ENCODE results near the gene CORT. TPM values are rescaled to one million over a fixed set of nuclear protein-coding genes. Genes with fewer than 3 reads are reported as not detected.
"Not testable (repeated sequence)": the region's sequence is repeated elsewhere in the genome, so short reads cannot be mapped to it uniquely, and the experiment has no call there.

The CORT gene
- total RNA-seq, 1 donor from 2014 or later: 0.62 TPM

DNA sequence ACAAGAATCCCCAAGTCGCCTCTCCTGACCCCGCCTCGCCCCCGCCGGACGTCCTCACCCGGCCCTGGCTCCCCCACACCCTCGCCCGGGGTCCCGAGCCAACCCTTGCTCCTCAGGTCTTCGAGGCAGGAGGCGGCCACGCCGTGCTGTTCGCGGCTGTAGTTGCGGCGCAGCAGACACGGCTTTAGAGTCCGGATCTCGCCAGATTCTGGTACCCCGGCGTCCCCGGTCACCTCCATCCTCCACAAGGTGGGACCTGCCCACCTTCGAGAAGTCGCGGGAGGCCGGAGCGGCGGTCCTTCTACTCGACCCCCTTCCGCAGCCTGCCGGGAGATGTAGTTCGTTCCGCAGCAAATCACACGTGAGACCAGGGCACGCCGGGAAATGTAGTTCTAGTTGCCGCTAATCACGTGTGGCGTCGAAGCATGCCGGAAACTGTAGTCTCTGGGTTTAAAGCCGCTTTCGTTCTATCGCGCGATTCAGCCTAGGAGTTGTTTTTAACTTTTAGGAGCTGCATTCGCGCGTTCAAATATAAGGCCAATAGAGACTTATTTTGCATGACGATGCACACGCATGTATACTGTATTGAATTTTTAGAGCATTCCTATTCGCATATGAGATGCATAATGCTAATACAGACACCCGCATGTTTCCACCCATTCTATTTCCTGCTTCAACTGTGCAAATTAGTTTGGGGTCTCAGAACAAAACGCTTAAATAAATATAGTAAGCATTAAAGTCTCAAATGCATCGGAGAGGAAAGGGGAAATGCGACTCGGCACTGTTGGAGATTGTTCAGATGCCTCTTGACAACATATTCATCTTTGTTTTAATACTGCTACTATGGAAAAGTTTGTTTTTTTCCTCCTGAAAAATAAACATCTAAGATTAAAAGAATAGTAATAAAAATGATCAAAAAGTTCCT lies 22.7 kb downstream of the CORT start, which contains the start of gene DFFA:
Gene DFFA, minus strand, starts transcription at position 310 of the 925 bp plus-strand sequence. Its CDS starts 71 bp downstream, at position 239.
- intact Hi-C loops (cut with DNase I): no loop called here
- DNase-seq (ENCODE audit: low spot score) (peak; percentile 95), ATAC-seq (peak; percentile 96)

DNA sequence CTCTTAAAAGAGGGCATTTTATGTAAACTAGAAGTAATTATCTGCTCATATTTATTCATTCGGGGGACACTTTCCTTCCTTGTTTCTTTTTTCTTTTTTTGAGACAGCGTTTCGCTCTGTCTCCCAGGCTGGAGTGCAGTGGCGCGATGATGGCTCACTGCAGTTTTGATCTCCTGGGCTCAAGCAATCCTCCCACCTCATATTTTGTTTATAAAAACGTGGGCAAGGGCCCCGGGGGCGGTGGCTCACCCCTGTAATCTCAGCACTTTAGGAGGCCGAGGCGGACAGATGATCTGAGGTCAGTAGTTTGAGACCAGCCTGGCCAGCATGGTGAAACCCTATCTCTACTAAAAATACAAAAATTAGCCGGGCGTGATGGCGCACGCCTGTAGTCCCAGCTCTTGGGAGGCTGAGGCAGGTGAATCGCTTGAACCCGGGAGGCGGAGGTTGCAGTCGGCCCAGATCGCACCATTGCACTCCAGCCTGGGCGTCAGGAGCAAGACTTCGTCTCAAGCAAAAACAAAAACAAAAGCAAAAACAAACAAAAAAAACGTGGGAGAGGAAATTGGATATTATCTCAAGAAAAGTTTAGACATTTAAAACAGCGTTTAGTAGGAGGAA lies 23.4 kb downstream of the CORT start:
- ATAC-seq: no peak
- no peak for DNase-seq (ENCODE audit: low spot score)
- intact Hi-C loops (cut with DNase I): no loop called here

DNA sequence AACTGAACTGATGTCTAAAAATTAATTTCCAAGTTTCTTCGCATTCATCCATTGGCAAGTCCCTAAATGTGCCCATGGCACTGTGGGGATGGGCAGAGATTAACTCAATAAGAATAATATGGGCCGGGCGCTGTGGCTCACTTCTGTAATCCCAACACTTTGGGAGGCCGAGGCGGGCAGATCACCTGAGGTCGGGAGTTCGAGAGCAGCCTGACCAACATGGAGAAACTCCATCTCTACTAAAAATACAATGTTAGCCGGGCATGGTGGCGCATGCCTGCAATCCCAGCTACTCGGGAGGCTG lies 24.4 kb downstream of the CORT start:
- ATAC-seq; DNase-seq (ENCODE audit: low spot score); intact Hi-C loops (cut with DNase I): not testable (repeated sequence)

DNA sequence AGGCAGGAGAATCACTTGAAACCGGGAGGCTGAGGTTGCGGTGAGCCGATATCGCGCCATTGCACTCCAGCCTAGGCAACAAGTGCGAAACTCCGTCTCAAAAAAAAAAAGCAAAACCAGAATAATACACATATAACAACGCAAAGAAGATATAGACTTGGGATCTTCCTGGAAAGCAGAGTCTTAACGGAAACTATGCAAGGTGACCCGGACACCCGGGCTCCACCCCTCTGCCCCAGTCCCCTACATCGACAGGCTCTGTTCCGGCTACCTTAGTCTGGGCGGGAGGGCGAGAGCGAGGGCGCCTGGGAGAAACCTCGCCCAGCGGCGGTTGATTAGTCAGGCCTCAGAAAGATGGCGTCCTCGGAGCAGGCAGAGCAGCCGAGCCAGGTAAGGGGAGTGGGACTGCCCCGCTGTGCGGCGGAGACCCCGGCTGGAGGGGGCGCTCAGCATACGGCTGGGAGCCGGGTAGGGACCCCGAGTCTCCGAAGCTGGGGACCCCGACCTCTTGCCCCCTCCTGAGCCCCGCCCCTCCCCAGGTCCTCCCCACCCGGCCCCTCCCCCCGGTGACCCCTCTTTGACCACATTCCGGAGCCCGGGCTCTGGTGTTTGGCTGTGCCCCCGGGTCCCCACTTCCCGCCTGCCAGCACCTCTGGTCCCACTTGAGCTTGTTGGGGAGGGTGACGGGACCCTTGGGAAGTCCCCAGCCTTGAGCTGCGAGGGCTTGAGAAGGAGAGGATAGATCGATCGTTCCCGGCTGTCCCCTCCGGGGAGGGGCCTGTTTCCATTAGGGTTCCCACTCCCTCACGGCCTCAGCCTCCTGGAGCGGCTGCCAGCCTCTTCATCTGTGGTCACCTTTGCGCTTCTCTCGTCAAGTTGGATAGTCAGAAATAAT lies 25.0 kb downstream of the CORT start, which contains the start of gene PEX14:
Gene PEX14, plus strand, starts transcription at position 338 of the 895 bp plus-strand sequence. Its CDS starts 17 bp downstream, at position 355.
- DNase-seq (ENCODE audit: low spot score) (peak; percentile 89), ATAC-seq (peak; percentile 93)
- intact Hi-C loops (cut with DNase I): no loop called here

DNA sequence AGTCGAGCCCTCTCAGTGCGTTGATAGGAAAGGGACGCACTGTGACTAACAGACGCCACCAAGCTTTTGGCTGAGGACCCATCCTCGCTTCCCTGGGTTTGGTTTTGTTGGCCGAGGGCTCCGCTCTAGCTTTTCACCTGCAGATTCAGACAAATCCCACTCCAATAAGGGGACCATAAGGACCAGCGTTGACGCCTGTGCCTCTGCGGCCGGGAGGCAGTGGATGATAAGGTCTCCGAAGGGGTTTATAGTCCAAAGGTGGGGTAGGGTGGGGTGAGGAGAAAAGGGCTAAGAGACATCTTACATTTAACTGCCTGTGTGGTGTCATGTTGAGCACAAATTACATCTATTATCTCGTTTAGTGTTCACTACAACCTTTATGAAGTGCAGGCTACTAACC lies 25.7 kb downstream of the CORT start:
- intact Hi-C loops (cut with DNase I): no loop called here
- ATAC-seq (no peak), DNase-seq (ENCODE audit: low spot score) (no peak)

DNA sequence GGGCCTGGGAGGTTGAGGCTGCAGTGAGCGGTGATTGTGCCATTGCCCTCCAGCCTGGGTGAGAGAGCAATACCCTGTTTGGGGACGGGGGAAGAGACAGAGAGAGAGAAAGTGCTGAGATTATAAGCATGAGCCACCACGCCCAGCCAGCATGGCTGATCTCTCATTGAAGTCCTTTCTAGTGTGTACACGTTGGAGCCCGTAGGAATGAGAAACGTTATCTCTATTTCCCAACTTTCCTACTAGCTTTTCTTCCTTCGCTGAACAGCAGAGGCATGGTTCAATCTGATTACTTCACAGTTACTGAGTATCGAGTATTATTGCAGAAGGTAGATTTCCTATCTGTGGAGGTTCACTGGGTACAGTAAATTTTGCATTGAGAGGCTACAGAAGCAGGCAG lies 29.5 kb downstream of the CORT start:
- intact Hi-C loops (cut with DNase I): no loop called here
- no peak for DNase-seq (ENCODE audit: low spot score)
- ATAC-seq: no peak

DNA sequence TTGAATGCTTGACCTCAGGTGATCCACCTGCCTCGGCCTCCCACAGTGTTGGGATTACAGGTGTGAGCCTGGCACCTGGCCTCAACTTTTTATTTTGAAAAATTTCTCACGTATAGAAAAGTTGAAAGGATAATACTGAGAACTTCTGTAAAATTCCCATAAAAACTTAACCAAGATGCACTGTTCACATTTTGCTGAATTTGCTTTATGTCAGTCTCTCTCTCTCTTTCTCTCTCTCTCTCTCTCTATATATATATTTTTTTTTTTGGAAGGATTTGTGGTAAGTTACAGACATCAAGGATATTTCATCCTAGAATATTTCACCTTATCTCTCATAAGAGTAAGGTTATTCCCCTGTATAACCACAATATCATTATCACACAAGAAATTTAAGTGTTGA lies 30.8 kb downstream of the CORT start:
- intact Hi-C loops (cut with DNase I): no loop called here

DNA sequence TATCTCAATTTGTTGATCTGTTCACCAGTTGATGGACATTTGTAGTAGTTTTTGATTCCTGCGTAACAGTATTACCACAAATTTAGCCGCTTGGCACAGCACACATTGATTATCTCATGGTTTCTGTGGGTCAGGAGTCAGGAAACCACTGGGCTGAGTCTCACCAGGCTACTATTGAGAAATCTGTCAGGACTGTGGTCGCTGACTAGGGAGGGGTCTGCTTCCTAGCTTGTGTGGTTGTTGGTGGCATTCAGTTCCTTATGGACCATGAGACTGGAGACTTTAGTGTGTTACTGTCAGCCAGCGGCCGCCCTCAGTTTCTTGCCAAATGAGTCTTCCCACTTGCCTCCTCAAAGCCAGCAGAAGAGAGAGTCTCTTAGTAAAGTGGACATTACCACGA lies 34.7 kb downstream of the CORT start:
- ATAC-seq: no peak
- no peak for DNase-seq (ENCODE audit: low spot score)
- intact Hi-C loops (cut with DNase I): no loop called here

More for the DNA sequence above, 30.8 kb downstream of the CORT start:
- ATAC-seq (no peak), DNase-seq (ENCODE audit: low spot score) (no peak)

DNA sequence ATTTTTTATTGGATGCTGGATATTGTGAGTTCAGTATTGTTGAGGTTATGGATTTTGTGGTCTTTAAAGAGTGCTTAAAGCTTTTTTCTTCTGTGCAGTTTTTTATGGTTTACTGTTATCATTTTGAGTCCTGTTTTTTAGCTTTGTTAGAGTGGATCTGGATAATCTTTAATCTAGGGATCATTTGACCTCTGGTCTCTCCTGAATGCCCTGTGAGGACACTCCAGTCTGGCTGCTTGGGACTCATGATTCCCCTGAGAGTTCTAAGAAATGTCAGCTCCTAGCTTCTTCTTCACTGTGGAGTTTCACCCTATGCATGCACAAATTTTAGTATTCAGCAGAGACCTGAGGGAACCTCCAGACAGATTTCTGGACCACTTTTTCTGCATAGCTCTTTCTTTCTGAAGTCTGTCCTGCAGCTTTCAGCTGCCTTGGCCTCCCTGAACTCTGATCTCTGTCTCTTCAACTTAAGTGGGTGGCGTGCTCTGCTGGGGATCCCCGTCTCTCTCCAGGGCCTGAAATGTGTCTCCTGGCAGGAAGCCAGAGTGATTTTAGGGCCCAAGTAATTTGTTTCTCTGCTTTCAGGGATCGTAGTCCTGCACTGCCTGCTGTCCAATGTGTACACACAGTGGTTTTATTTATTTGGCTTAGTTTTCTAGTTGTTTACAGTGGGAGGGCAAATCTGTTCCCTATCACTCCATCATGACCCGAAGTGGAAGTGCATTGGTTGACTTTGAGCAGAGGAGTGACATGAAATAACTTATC lies 39.6 kb downstream of the CORT start:
- intact Hi-C loops (cut with DNase I): loop anchor here (10.0 kb wide), 1 partner anchor 455 kb away; no protein-coding TSS in a partner anchor
- ATAC-seq (no peak), DNase-seq (ENCODE audit: low spot score) (no peak)

DNA sequence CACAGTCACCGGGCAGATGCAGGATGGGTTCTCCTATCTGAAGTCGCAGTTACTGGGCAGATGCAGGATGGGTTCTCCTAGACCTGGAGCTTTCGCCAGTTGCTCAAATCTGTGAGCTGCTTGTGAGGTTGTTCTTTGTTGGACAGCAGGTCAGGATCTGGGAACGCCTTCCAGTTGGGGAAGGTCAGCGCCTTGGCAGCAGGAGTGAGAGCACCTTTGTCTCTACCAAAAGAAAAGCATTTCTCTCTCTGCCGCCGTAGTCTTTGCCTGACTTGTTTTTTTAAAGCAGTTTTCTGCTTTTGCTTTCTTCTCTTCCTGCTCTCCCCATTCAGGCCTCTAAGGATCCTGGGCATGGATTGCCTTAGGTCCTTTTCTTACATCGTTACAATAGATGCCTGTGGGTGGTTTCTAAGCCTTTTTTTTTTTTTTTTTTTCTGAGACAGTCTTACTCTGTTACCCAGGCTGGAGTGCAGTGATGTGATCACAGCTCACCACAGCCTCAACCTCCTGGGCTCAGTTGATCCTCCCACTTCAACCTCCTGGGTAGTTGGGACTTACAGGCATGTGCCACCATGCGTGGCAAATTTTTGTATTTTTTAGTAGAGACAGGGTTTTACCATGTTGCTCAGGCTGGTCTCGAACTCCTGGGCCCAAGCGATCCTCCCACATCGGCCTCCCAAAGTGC lies 40.6 kb downstream of the CORT start:
- no peak for ATAC-seq
- intact Hi-C loops (cut with DNase I): loop anchor here (10.0 kb wide), 1 partner anchor 454 kb away; no protein-coding TSS in a partner anchor
- DNase-seq (ENCODE audit: low spot score): no peak

DNA sequence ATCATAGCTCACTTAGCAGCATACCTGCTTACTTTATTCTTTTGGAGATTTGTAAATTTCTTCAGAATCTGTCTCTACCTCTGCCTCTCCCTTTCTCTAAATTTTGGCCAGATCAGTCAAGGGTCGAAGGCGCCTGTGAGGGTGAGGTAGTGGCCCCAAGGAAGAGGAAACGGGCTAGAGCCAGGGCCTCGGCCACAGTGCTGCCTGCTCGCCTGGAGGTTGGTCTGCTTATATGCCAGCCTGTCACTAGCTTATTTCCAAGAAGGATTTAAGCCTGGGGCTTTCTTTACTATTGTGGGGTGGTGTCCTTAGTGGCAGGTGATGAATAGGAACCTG lies 44.6 kb downstream of the CORT start:
- intact Hi-C loops (cut with DNase I): loop anchor here (10.0 kb wide), 1 partner anchor 450 kb away; no protein-coding TSS in a partner anchor
- DNase-seq (ENCODE audit: low spot score) (no peak), ATAC-seq (no peak)

DNA sequence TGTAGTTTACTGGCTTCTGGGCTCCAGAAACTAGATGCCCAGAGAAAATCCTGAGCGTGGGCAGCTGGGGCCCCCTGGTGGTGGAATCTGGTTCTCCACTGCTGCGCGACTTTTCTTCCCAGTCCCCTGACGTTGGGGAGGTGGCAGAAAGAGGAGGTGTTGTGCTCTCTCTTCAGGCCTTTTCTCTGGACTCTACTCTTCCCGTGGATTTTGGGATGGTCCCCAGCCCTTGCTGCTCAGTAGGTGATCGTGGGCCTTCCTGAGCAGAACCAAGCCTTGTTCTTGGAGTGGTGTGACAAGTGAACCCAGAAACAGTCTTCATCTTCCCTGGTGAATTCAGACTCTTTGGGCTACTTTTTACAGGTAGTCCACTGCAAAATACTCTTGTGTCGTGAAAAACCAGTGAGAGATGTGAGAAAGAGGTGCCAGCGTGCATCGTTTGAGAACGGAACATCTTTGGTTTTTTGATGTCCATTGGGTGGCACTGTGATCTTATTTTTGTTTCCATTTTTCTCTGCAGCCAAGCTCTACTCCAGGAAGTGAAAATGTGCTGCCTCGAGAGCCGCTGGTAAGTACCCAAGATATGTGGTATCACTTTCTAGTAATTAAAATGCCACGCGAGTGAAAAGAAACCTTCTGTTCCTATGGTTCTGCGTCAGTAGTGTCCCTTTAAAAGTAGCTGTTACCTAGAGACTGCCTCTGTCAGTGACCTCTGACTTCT lies 45.1 kb downstream of the CORT start:
- intact Hi-C loops (cut with DNase I): loop anchor here (10.0 kb wide), 1 partner anchor 450 kb away; no protein-coding TSS in a partner anchor
- DNase-seq (ENCODE audit: low spot score): peak; percentile 87
- peak; percentile 90 for ATAC-seq

DNA sequence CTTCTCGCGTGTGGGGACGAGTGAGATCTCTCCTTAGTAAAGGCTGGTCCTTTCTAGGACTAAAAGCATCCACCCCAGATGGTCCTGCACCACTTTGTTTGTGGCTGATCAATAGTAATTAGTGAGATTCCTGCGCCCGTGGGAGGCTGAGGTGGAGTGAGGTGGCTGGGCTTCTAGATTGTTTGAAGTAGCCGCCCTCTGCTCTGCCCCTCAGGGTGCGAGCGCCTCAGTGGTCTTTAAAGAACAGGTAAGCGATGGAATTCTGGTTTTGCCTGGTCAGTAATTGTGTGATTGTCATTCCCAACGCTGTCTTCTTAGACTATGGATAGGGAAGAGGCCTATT lies 45.6 kb downstream of the CORT start:
- DNase-seq (ENCODE audit: low spot score) (no peak), ATAC-seq (peak; percentile 27)
- intact Hi-C loops (cut with DNase I): loop anchor here (10.0 kb wide), 1 partner anchor 449 kb away; no protein-coding TSS in a partner anchor

DNA sequence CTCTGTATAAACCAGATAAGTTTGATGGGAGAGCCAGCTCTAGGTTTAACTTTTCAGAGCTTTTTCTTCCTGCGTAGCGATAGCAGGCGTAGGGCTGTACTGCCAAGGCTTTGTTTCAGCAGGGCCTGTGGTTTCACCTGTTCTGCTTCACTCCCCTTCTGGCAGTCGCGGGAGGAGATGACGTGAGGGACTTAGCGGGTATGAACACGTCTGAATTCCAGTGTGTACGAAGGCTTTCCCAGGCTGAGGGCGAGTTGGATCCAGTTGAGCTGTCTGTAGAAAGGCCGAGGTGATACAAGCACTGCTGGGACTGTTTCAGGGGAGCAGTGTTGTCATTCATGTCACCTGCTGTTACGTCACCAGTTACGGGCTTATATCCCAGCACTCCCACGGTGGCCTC lies 46.1 kb downstream of the CORT start:
- DNase-seq (ENCODE audit: low spot score): no peak
- intact Hi-C loops (cut with DNase I): loop anchor here (10.0 kb wide), 1 partner anchor 449 kb away; no protein-coding TSS in a partner anchor
- ATAC-seq: no peak

DNA sequence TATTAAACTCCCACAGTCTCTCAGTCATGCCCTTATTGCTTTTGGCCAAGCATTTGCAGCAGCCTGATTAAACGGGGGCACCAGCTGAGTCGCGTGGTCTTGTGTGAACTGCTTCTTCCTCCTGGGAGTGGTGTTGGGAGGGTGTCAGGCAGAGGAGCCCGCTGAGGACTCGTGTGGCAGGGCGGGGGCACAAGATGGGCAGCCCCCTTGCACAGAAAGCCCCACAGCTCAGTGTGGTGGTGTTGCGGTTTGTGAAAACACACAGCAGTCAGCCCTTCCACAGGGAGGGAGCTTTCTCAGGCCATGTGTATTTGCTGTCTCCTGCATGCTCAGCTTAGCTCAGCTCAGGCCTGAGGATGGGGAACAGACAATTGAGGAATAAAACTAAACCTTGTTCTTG lies 47.3 kb downstream of the CORT start:
- intact Hi-C loops (cut with DNase I): loop anchor here (10.0 kb wide), 1 partner anchor 448 kb away; no protein-coding TSS in a partner anchor
- ATAC-seq: no peak
- no peak for DNase-seq (ENCODE audit: low spot score)

DNA sequence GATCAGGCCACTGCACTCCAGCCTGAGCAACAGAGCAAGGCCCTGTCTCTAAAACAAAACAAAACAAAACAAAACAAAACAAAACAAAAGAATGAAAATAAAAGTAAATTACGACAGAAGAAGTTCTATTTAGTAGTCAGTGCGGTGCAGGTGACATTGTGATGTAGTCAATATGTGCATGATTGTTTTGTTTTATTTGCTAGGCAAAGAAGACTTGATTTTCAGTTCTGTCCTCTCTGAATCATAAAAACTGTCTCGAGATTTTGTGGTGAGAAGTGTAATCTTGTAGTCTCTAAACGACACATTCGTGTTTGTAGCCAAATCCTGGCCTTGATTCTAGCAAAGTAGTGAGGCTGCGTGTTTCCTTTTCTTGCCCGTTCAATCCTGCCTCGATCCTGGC lies 48.4 kb downstream of the CORT start:
- no peak for ATAC-seq
- no peak for DNase-seq (ENCODE audit: low spot score)
- intact Hi-C loops (cut with DNase I): loop anchor here (10.0 kb wide), 1 partner anchor 447 kb away; no protein-coding TSS in a partner anchor

Measured in sciatic nerve (tissue), 2 donors.